ENCODE results near the gene GABRG3.

The GABRG3 gene

GRCh38 chr15:27087651-27088583, 116.9 kb downstream of the GABRG3 start:
- Histone ChIP-seq H3K36me3 (ENCODE audit: insufficient read depth, low read length) (no peaks in the 10 kb centered on the region), H3K4me1 (ENCODE audit: insufficient read depth, low read length) (peaks cover 11% of the 10 kb centered on the region), H3K9ac (ENCODE audit: low read depth, low read length) (no peak overlapping the region), H3K9me3 (ENCODE audit: control insufficient read depth, insufficient read depth, low read length) (no peaks in the 10 kb centered on the region; the same call in 1 of the 2 replicates)

- no peaks in the 10 kb centered on the region; the same call in 1 of the 2 replicates for H3K9me3 ChIP-seq (ENCODE audit: control insufficient read depth, insufficient read depth, low read length)
- H3K4me1 ChIP-seq (ENCODE audit: insufficient read depth, low read length): peaks cover 12% of the 10 kb centered on the region
- no peaks in the 10 kb centered on the region for H3K36me3 ChIP-seq (ENCODE audit: insufficient read depth, low read length)
- H3K9ac ChIP-seq (ENCODE audit: low read depth, low read length): no peak overlapping the region
Observed at GRCh38 chr15:27088584-27089232, 117.7 kb downstream of the GABRG3 start.

- Histone ChIP-seq H3K9me3 (ENCODE audit: control insufficient read depth, insufficient read depth, low read length) (no peaks in the 10 kb centered on the region; the same call in 1 of the 2 replicates), H3K36me3 (ENCODE audit: insufficient read depth, low read length) (no peaks in the 10 kb centered on the region), H3K9ac (ENCODE audit: low read depth, low read length) (no peak overlapping the region), H3K4me1 (ENCODE audit: insufficient read depth, low read length) (peaks cover 12% of the 10 kb centered on the region)
Observed at GRCh38 chr15:27089233-27089586, 118.2 kb downstream of the GABRG3 start.

- H3K9ac ChIP-seq (ENCODE audit: low read depth, low read length): no peak overlapping the region
- no peaks in the 10 kb centered on the region for H3K36me3 ChIP-seq (ENCODE audit: insufficient read depth, low read length)
- no peaks in the 10 kb centered on the region; the same call in 1 of the 2 replicates for H3K9me3 ChIP-seq (ENCODE audit: control insufficient read depth, insufficient read depth, low read length)
- peaks cover 12% of the 10 kb centered on the region for H3K4me1 ChIP-seq (ENCODE audit: insufficient read depth, low read length)
Observed at GRCh38 chr15:27089676-27090075, 118.7 kb downstream of the GABRG3 start.

- Histone ChIP-seq H3K9me3 (ENCODE audit: control insufficient read depth, insufficient read depth, low read length) (no peaks in the 10 kb centered on the region; the same call in 1 of the 2 replicates), H3K36me3 (ENCODE audit: insufficient read depth, low read length) (no peaks in the 10 kb centered on the region), H3K9ac (ENCODE audit: low read depth, low read length) (no peak overlapping the region), H3K4me1 (ENCODE audit: insufficient read depth, low read length) (peaks cover 10% of the 10 kb centered on the region)
Observed at GRCh38 chr15:27091270-27091940, 120.4 kb downstream of the GABRG3 start.

GRCh38 chr15:27092390-27092789, 121.4 kb downstream of the GABRG3 start:
- Histone ChIP-seq H3K9ac (ENCODE audit: low read depth, low read length) (no peak overlapping the region), H3K9me3 (ENCODE audit: control insufficient read depth, insufficient read depth, low read length) (no peaks in the 10 kb centered on the region; the same call in 1 of the 2 replicates), H3K36me3 (ENCODE audit: insufficient read depth, low read length) (no peaks in the 10 kb centered on the region), H3K4me1 (ENCODE audit: insufficient read depth, low read length) (peaks cover 6% of the 10 kb centered on the region)

GRCh38 chr15:27094235-27094634, 123.3 kb downstream of the GABRG3 start:
- H3K36me3 ChIP-seq (ENCODE audit: insufficient read depth, low read length): no peaks in the 10 kb centered on the region
- H3K9me3 ChIP-seq (ENCODE audit: control insufficient read depth, insufficient read depth, low read length): no peaks in the 10 kb centered on the region; the same call in 1 of the 2 replicates
- peaks cover 6% of the 10 kb centered on the region for H3K4me1 ChIP-seq (ENCODE audit: insufficient read depth, low read length)
- H3K9ac ChIP-seq (ENCODE audit: low read depth, low read length): no peak overlapping the region

- Histone ChIP-seq H3K9me3 (ENCODE audit: control insufficient read depth, insufficient read depth, low read length) (no peaks in the 10 kb centered on the region), H3K9ac (ENCODE audit: low read depth, low read length) (no peak overlapping the region), H3K36me3 (ENCODE audit: insufficient read depth, low read length) (no peaks in the 10 kb centered on the region), H3K4me1 (ENCODE audit: insufficient read depth, low read length) (peaks cover 6% of the 10 kb centered on the region)
Observed at GRCh38 chr15:27095886-27096624, 125.1 kb downstream of the GABRG3 start.

GRCh38 chr15:27097506-27097905, 126.5 kb downstream of the GABRG3 start:
- Histone ChIP-seq H3K36me3 (ENCODE audit: insufficient read depth, low read length) (no peaks in the 10 kb centered on the region), H3K9ac (ENCODE audit: low read depth, low read length) (no peak overlapping the region), H3K4me1 (ENCODE audit: insufficient read depth, low read length) (peaks cover 4% of the 10 kb centered on the region), H3K9me3 (ENCODE audit: control insufficient read depth, insufficient read depth, low read length) (no peaks in the 10 kb centered on the region)

- no peaks in the 10 kb centered on the region for H3K36me3 ChIP-seq (ENCODE audit: insufficient read depth, low read length)
- no peaks in the 10 kb centered on the region; the same call in 1 of the 2 replicates for H3K9me3 ChIP-seq (ENCODE audit: control insufficient read depth, insufficient read depth, low read length)
- no peak overlapping the region for H3K9ac ChIP-seq (ENCODE audit: low read depth, low read length)
- H3K4me1 ChIP-seq (ENCODE audit: insufficient read depth, low read length): no peaks in the 10 kb centered on the region
Observed at GRCh38 chr15:27101982-27102381, 131.0 kb downstream of the GABRG3 start.

- Histone ChIP-seq H3K4me1 (ENCODE audit: insufficient read depth, low read length) (no peaks in the 10 kb centered on the region), H3K9me3 (ENCODE audit: control insufficient read depth, insufficient read depth, low read length) (no peaks in the 10 kb centered on the region), H3K36me3 (ENCODE audit: insufficient read depth, low read length) (no peaks in the 10 kb centered on the region), H3K9ac (ENCODE audit: low read depth, low read length) (no peak overlapping the region)
Observed at GRCh38 chr15:27111323-27111722, 140.3 kb downstream of the GABRG3 start.

- Histone ChIP-seq H3K36me3 (ENCODE audit: insufficient read depth, low read length) (no peaks in the 10 kb centered on the region), H3K9ac (ENCODE audit: low read depth, low read length) (no peak overlapping the region)
Observed at GRCh38 chr15:27114473-27114872, 143.5 kb downstream of the GABRG3 start.

GRCh38 chr15:27119695-27120266, 148.8 kb downstream of the GABRG3 start:
- no peaks in the 10 kb centered on the region for H3K36me3 ChIP-seq (ENCODE audit: insufficient read depth, low read length)
- H3K9ac ChIP-seq (ENCODE audit: low read depth, low read length): no peak overlapping the region
- no peaks in the 10 kb centered on the region for H3K9me3 ChIP-seq (ENCODE audit: control insufficient read depth, insufficient read depth, low read length)
- H3K4me1 ChIP-seq (ENCODE audit: insufficient read depth, low read length): peaks cover 6% of the 10 kb centered on the region

More at GRCh38 chr15:27114473-27114872, 143.5 kb downstream of the GABRG3 start:
- H3K9me3 ChIP-seq (ENCODE audit: control insufficient read depth, insufficient read depth, low read length): no peaks in the 10 kb centered on the region
- H3K4me1 ChIP-seq (ENCODE audit: insufficient read depth, low read length): no peaks in the 10 kb centered on the region
